Measurements from ENCODE around the gene RAPSN.

- TF ChIP-seq CTCF (conservative IDR thresholded peaks at IDR 0.05; ENCODE audit: low read depth, low read length), result peak; percentile 75
- no peak for TF ChIP-seq EZH2 (IDR thresholded peaks at IDR 0.05; ENCODE audit: borderline replicate concordance, low read depth, low read length, poor library complexity, severe bottlenecking)
Observed at GRCh38 chr11:47407746-47408590, 41.0 kb downstream of the RAPSN start, which contains the start of gene SLC39A13.
